Measurements from ENCODE around the gene OR52N2. TPM values are rescaled to one million over a fixed set of nuclear protein-coding genes. Genes with fewer than 3 reads are reported as not detected.

The OR52N2 gene
- total RNA-seq, 1 donor from 2014 or later, result not detected

- Histone ChIP-seq H3K27me3 (no peaks in the 10 kb centered on the region), H3K4me1 (no peaks in the 10 kb centered on the region), H3K4me3 (peak overlapping the region; percentile 4), H3K36me3 (no peaks in the 10 kb centered on the region), H3K9me3 (no peaks in the 10 kb centered on the region), H3K27ac (no peak overlapping the region)
- no peak for TF ChIP-seq CTCF (IDR thresholded peaks at IDR 0.05)
- ATAC-seq (no peak), DNase-seq (no peak)
- intact Hi-C loops (cut with DNase I), result no loop called here
These were observed 9.6 kb downstream of the OR52N2 start for GRCh38 chr11:5818245-5818886.

GRCh38 chr11:5831196-5831829 lies 22.6 kb downstream of the OR52N2 start:
- no peak for TF ChIP-seq CTCF (IDR thresholded peaks at IDR 0.05)
- DNase-seq (no peak), ATAC-seq (no peak)
- Histone ChIP-seq H3K4me3 (no peak overlapping the region), H3K36me3 (no peaks in the 10 kb centered on the region), H3K4me1 (no peaks in the 10 kb centered on the region), H3K27me3 (no peaks in the 10 kb centered on the region), H3K27ac (no peak overlapping the region), H3K9me3 (no peaks in the 10 kb centered on the region)
- intact Hi-C loops (cut with DNase I), result no loop called here

- no peaks in the 10 kb centered on the region for H3K36me3 ChIP-seq
- no peak overlapping the region for H3K4me3 ChIP-seq
- no peak overlapping the region for H3K27ac ChIP-seq
- H3K9me3 ChIP-seq, result no peaks in the 10 kb centered on the region
- TF ChIP-seq CTCF (IDR thresholded peaks at IDR 0.05), result no peak
- ATAC-seq (no peak), DNase-seq (no peak)
- H3K27me3 ChIP-seq, result no peaks in the 10 kb centered on the region
- H3K4me1 ChIP-seq, result no peaks in the 10 kb centered on the region
- intact Hi-C loops (cut with DNase I), result no loop called here
These were observed 24.7 kb downstream of the OR52N2 start for GRCh38 chr11:5833446-5833845.

- H3K27ac ChIP-seq, result no peak overlapping the region
- no peaks in the 10 kb centered on the region for H3K9me3 ChIP-seq
- intact Hi-C loops (cut with DNase I), result no loop called here
- H3K36me3 ChIP-seq, result no peaks in the 10 kb centered on the region
- no peak overlapping the region for H3K4me3 ChIP-seq
- ATAC-seq (no peak), DNase-seq (no peak)
- no peaks in the 10 kb centered on the region for H3K27me3 ChIP-seq
- no peaks in the 10 kb centered on the region for H3K4me1 ChIP-seq
- no peak for TF ChIP-seq CTCF (IDR thresholded peaks at IDR 0.05)
These were observed 29.0 kb downstream of the OR52N2 start for GRCh38 chr11:5837695-5838094.

GRCh38 chr11:5841797-5842196 lies 33.1 kb downstream of the OR52N2 start, which contains the start of gene OR52E6:
Gene OR52E6 (minus strand): TSS chr11:5841897. CDS start chr11:5841897, 0 bp downstream.
- H3K27ac ChIP-seq, result no peak within 1 kb of the TSS
- no peaks in the 10 kb centered on the region for H3K9me3 ChIP-seq
- DNase-seq (no peak), ATAC-seq (no peak)
- no peak for TF ChIP-seq CTCF (IDR thresholded peaks at IDR 0.05)
- no peaks in the 10 kb centered on the region for H3K36me3 ChIP-seq
- H3K27me3 ChIP-seq, result no peaks in the 10 kb centered on the region
- no peak within 1 kb of the TSS for H3K4me3 ChIP-seq
- H3K4me1 ChIP-seq, result no peaks in the 10 kb centered on the region
- intact Hi-C loops (cut with DNase I), result no loop called here
